Tibial nerve (tissue), 4 donors: Measurements from ENCODE around the gene GRIN2A.

Experiments
- EP300 ChIP-seq, 2 donors: sonication (generic); formaldehyde crosslinking; IDR thresholded peaks; one replicate each; pipeline ENCODE4 v1.6.1; 2017; ENCODE audit warnings: antibody characterized with exemption in 2 of 2, mild to moderate bottlenecking in 1 of 2
- POLR2A ChIP-seq, 2 donors: fragments of 450-650 bp; IDR thresholded peaks; one replicate each; pipeline ENCODE4 v1.6.1; 2017; ENCODE audit warnings: antibody characterized with exemption in 2 of 2, mild to moderate bottlenecking in 2 of 2, moderate library complexity in 2 of 2
- TF ChIP-seq, protein P1 (sequence below), 5 experiments: fragments of 200-600 bp in 3 of 5; fragments of 450-650 bp in 2 of 5; sonication (generic) in 3 of 5; IDR thresholded peaks; one replicate each; pipeline ENCODE4 v1.5.1; 2016 to 2019; ENCODE audit warnings: antibody characterized with exemption in 5 of 5, mild to moderate bottlenecking in 3 of 5, moderate library complexity in 2 of 5

DNA sequence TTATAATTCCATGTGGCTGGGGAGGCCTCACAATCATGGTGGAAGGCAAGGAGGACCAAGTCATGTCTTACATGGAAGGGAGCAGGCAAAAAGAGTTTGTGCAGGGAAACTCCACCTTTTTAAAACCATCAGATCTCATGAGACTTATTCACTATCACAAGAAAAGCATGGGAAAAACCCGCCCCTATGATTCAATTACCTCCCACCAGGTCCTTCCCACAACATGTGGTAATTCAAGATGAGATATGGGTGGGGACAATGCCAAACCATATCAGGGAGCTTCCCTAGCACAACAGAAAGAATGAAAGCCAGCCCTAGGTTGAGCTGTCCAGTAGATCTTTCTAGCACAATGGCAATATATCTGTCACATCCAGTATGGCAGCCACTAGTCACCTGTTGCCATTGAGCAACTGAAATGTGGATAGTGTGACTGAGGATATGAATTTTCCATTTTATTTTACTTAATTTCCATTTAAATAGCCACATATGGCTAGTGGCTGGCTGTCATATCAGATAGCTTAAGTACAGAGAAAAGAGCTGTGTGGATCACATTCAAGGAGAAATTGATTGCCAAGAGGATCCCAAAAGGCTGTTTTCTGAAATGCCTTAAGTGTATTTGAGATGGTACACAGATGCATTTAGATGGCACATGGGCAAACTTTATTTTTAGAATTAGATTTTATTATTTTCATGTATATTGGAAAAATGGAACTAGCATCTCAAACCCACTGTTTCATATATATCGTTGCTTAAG lies 273.0 kb downstream of the GRIN2A start:
- TF ChIP-seq, protein P1, sequence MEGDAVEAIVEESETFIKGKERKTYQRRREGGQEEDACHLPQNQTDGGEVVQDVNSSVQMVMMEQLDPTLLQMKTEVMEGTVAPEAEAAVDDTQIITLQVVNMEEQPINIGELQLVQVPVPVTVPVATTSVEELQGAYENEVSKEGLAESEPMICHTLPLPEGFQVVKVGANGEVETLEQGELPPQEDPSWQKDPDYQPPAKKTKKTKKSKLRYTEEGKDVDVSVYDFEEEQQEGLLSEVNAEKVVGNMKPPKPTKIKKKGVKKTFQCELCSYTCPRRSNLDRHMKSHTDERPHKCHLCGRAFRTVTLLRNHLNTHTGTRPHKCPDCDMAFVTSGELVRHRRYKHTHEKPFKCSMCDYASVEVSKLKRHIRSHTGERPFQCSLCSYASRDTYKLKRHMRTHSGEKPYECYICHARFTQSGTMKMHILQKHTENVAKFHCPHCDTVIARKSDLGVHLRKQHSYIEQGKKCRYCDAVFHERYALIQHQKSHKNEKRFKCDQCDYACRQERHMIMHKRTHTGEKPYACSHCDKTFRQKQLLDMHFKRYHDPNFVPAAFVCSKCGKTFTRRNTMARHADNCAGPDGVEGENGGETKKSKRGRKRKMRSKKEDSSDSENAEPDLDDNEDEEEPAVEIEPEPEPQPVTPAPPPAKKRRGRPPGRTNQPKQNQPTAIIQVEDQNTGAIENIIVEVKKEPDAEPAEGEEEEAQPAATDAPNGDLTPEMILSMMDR (IDR thresholded peaks at IDR 0.05), result no peak
- no peak for TF ChIP-seq POLR2A (IDR thresholded peaks at IDR 0.05)
- no peak for TF ChIP-seq EP300 (IDR thresholded peaks at IDR 0.05)
